ENCODE measurements around the gene UEVLD.

UEVLD gene

DNA sequence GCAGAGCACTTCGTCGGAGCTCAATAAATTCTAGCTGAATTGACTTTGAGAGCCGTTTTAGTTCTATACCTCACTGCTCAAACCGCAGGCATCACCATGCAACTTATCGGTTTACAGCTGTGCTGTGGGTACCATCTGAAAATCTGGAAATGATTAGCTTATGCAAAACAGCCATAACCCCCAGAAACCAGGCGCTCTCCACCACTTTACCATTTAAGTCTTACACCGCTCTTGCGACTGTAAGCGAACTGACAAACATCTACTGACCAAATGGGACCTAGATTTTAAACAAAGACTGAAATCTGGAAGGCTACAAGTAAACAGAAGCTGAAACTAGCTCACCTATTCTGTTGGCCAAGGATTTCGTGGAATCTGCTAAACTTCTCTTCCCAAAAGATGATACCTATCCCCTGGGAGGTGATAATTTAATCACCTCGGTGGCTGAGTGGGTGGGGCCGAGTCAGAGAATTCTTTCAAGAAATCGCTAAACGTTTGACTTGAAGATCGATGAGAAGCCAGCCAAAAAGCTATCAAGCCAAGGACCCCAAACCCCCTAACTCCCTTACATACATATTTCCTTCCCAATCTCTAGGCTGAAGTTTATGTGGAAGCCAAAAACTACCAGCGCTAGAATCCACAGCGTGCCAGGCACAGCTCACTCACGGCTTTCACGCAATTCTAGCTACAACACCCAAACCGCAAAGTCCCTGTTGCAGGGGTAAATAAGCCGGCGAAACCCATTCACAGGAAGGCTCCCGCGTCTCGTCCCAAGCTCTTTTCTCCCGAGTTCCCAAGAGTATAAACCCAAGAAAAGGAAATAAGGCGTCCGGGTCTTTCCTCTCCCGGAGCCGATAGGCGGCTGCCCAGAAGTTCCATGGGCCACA is 45.0 kb upstream of the UEVLD start:
- Histone ChIP-seq H3K27me3 (ENCODE audit: insufficient read depth, low read length) (no peaks in the 10 kb centered on the region), H3K9ac (ENCODE audit: low read length) (peak overlapping the region; percentile 72), H3K36me3 (ENCODE audit: insufficient read depth, low read length) (no peaks in the 10 kb centered on the region), H3K9me3 (ENCODE audit: low read length) (no peaks in the 10 kb centered on the region), H3K79me2 (ENCODE audit: insufficient read depth, low read length) (peaks cover 32% of the 10 kb centered on the region), H3K4me2 (ENCODE audit: low read length) (peak overlapping the region; percentile 100), H4K20me1 (ENCODE audit: insufficient read depth, low read length) (no peaks in the 10 kb centered on the region), H3K4me3 (ENCODE audit: low read depth, low read length, poor library complexity, severe bottlenecking) (peak overlapping the region; percentile 76), H3K27ac (ENCODE audit: low read depth, low read length, poor library complexity, severe bottlenecking) (no peak overlapping the region), H3K9me2 (ENCODE audit: low read depth, low read length) (no peaks in the 10 kb centered on the region), H2AFZ (ENCODE audit: low read length) (no peak overlapping the region), H3F3A (ENCODE audit: insufficient read depth, low read length) (no peaks in the 10 kb centered on the region), H3K4me1 (ENCODE audit: insufficient read depth, low read length, severe bottlenecking) (peaks cover 19% of the 10 kb centered on the region)
- TF ChIP-seq, protein P1, sequence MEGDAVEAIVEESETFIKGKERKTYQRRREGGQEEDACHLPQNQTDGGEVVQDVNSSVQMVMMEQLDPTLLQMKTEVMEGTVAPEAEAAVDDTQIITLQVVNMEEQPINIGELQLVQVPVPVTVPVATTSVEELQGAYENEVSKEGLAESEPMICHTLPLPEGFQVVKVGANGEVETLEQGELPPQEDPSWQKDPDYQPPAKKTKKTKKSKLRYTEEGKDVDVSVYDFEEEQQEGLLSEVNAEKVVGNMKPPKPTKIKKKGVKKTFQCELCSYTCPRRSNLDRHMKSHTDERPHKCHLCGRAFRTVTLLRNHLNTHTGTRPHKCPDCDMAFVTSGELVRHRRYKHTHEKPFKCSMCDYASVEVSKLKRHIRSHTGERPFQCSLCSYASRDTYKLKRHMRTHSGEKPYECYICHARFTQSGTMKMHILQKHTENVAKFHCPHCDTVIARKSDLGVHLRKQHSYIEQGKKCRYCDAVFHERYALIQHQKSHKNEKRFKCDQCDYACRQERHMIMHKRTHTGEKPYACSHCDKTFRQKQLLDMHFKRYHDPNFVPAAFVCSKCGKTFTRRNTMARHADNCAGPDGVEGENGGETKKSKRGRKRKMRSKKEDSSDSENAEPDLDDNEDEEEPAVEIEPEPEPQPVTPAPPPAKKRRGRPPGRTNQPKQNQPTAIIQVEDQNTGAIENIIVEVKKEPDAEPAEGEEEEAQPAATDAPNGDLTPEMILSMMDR (IDR thresholded peaks at IDR 0.05; ENCODE audit: low read length) = no peak
- no peak for TF ChIP-seq EZH2 (IDR thresholded peaks at IDR 0.05; ENCODE audit: borderline replicate concordance, low read length)

DNA sequence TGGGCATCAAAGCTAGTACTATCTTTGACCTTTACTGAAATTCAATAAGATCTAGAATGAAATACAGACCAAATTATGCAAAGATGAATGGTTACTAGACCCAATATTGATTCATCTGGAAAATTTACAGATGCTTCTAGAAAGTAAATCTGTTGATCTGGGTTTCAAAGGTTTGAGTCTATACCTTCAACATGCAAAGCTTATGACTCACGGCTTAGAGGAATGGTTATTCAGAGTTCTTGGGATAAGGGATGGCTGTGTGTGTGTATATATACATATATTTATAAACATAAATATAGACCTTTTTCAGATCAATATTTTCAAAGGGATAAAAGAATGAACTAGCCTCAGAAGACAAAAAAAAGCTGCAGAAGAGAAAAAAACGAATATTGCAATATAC is 44.3 kb upstream of the UEVLD start:
- no peak overlapping the region for H2AFZ ChIP-seq (ENCODE audit: low read length)
- no peaks in the 10 kb centered on the region for H3K36me3 ChIP-seq (ENCODE audit: insufficient read depth, low read length)
- H3K9ac ChIP-seq (ENCODE audit: low read length) = peak overlapping the region; percentile 72; the same call in 1 of the 2 replicates
- H3F3A ChIP-seq (ENCODE audit: insufficient read depth, low read length) = no peaks in the 10 kb centered on the region
- peaks cover 39% of the 10 kb centered on the region for H3K79me2 ChIP-seq (ENCODE audit: insufficient read depth, low read length)
- peaks cover 19% of the 10 kb centered on the region for H3K4me1 ChIP-seq (ENCODE audit: insufficient read depth, low read length, severe bottlenecking)
- peak overlapping the region; percentile 100 for H3K4me2 ChIP-seq (ENCODE audit: low read length)
- TF ChIP-seq EZH2 (IDR thresholded peaks at IDR 0.05; ENCODE audit: borderline replicate concordance, low read length) = no peak
- TF ChIP-seq, protein P1 (IDR thresholded peaks at IDR 0.05; ENCODE audit: low read length) = no peak
- H3K27me3 ChIP-seq (ENCODE audit: insufficient read depth, low read length) = no peaks in the 10 kb centered on the region
- no peaks in the 10 kb centered on the region for H3K9me3 ChIP-seq (ENCODE audit: low read length)
- peak overlapping the region; percentile 76 for H3K4me3 ChIP-seq (ENCODE audit: low read depth, low read length, poor library complexity, severe bottlenecking)
- H4K20me1 ChIP-seq (ENCODE audit: insufficient read depth, low read length) = no peaks in the 10 kb centered on the region
- no peak overlapping the region for H3K27ac ChIP-seq (ENCODE audit: low read depth, low read length, poor library complexity, severe bottlenecking)
- H3K9me2 ChIP-seq (ENCODE audit: low read depth, low read length) = no peaks in the 10 kb centered on the region

DNA sequence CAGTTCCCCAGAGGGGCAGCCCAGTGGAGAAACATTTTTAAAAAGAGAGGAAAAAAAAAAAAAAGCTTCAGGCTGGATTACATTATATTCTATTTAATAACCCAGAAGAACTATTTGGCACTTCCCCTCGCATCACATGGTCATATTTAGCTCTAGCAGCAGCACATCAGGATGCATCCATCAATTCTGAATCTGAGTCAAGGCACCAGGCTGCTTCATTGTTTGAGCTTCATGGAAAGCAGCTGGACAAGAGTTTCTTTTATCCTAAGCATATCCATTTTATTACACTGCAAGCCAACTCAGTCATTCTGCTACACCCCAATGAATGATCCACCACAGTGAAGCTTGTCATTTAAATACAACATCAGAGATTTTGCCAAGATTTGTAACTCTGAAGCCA is 35.6 kb upstream of the UEVLD start:
- no peak overlapping the region for H3K9ac ChIP-seq (ENCODE audit: low read length)
- no peaks in the 10 kb centered on the region for H3F3A ChIP-seq (ENCODE audit: insufficient read depth, low read length)
- TF ChIP-seq, protein P1 (IDR thresholded peaks at IDR 0.05; ENCODE audit: low read length) = no peak
- no peak for TF ChIP-seq EZH2 (IDR thresholded peaks at IDR 0.05; ENCODE audit: borderline replicate concordance, low read length)
- H3K4me3 ChIP-seq (ENCODE audit: low read depth, low read length, poor library complexity, severe bottlenecking) = no peak overlapping the region
- no peak overlapping the region for H3K27ac ChIP-seq (ENCODE audit: low read depth, low read length, poor library complexity, severe bottlenecking)
- no peaks in the 10 kb centered on the region for H4K20me1 ChIP-seq (ENCODE audit: insufficient read depth, low read length)
- no peak overlapping the region for H2AFZ ChIP-seq (ENCODE audit: low read length)
- no peaks in the 10 kb centered on the region for H3K4me1 ChIP-seq (ENCODE audit: insufficient read depth, low read length, severe bottlenecking)
- H3K9me2 ChIP-seq (ENCODE audit: low read depth, low read length) = no peaks in the 10 kb centered on the region
- H3K79me2 ChIP-seq (ENCODE audit: insufficient read depth, low read length) = peaks cover 81% of the 10 kb centered on the region
- no peak overlapping the region for H3K4me2 ChIP-seq (ENCODE audit: low read length)
- no peaks in the 10 kb centered on the region for H3K27me3 ChIP-seq (ENCODE audit: insufficient read depth, low read length)
- H3K36me3 ChIP-seq (ENCODE audit: insufficient read depth, low read length) = peaks cover 6% of the 10 kb centered on the region; the same call in 1 of the 2 replicates
- H3K9me3 ChIP-seq (ENCODE audit: low read length) = no peaks in the 10 kb centered on the region
